HFF-Myc (cell line): ENCODE results near the gene LRRC18.

Experiments
- DNase-seq: peaks from one replicate; pipeline ENCODE4 v3.0.0-alpha.2; 2011; ENCODE audit warnings: low read depth; ENCODE audit errors: extremely low read depth
- H3K4me3 ChIP-seq: replicated peaks from 2 replicates; pipeline ENCODE4 v1.5.1; 2011; ENCODE audit warnings: low read depth, mild to moderate bottlenecking, control low read depth, low read length
- TF ChIP-seq, protein P1 (sequence below): IDR thresholded peaks from 2 replicates; pipeline ENCODE4 v1.5.1; 2012; ENCODE audit warnings: mild to moderate bottlenecking, low read depth, low read length, control low read depth; ENCODE audit errors: missing control alignments

LRRC18 gene

DNA sequence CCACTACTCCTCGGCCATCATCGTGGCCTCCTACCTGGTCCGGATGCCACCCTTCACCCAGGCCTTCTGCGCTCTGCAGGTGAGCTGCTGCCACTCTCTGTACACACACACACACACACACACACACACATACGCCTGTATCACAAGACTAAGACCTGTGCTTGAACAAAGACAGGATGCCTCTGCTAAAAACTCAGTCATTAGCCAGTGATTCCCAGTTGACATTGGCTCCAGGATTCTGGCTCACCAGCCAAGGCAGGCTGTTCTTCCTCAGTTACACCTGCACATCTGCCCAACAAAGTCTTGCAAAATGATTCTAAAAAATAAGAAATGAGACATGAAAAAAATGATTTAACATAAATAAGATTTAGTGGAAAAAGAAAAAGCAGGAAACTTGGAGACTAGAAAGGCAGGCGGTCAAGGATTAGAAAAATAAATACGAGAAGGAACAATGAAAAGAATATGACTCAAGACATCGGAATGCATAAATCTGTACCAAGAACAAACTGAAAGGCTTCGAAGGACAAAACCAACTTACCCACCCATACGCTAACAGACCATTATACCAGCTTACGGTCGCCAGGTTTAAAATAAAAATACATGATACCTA lies 7.4 kb upstream of the LRRC18 start:
- H3K4me3 ChIP-seq, result no peak overlapping the region
- TF ChIP-seq, protein P1, sequence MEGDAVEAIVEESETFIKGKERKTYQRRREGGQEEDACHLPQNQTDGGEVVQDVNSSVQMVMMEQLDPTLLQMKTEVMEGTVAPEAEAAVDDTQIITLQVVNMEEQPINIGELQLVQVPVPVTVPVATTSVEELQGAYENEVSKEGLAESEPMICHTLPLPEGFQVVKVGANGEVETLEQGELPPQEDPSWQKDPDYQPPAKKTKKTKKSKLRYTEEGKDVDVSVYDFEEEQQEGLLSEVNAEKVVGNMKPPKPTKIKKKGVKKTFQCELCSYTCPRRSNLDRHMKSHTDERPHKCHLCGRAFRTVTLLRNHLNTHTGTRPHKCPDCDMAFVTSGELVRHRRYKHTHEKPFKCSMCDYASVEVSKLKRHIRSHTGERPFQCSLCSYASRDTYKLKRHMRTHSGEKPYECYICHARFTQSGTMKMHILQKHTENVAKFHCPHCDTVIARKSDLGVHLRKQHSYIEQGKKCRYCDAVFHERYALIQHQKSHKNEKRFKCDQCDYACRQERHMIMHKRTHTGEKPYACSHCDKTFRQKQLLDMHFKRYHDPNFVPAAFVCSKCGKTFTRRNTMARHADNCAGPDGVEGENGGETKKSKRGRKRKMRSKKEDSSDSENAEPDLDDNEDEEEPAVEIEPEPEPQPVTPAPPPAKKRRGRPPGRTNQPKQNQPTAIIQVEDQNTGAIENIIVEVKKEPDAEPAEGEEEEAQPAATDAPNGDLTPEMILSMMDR, result no peak
- DNase-seq, result no peak

DNA sequence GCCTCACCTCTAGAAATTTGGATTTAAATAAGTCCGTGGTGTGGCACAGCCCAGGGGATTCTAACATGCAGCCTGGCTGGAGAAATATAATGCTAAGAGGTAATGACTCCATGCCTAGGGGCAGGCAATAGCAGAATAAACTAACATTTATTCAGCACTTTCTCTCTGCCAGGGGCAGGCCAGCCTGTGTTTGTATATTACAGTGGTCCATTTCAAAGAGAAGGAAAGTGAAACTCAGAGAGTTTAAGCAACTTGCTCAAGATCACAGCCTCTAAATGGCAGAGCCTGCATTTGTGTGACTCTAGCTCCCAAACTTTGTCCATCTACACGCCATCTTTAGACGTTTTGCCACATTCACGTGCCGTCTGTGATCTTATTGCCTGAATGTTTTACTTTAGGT lies 6.7 kb upstream of the LRRC18 start:
- no peak for DNase-seq
- TF ChIP-seq, protein P1, result no peak
- H3K4me3 ChIP-seq, result no peak overlapping the region

- TF ChIP-seq, protein P1, result no peak
- no peak for DNase-seq
- H3K4me3 ChIP-seq, result no peak overlapping the region
These were observed 5.9 kb upstream of the LRRC18 start for GRCh38 chr10:48945441-48946130.

DNA sequence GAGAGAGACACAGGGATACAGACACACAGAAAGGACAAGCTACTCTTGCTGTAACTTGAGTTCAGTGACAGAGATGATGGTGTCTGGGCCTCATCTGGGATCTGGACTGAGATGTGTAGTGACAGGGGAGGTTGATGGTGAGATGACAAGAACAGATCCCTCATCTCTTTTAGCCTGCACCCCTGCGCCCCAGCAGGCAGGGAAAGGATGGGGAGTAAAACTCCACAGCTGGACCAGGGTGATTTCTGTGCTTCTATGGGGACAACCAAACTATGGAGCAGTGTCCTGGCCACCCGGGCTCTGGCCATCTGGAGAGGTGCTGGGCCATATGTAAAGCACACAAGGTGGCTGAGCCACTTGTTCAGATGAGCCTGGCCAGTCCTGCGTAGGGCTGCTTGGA lies 4.5 kb upstream of the LRRC18 start:
- TF ChIP-seq, protein P1, result no peak
- H3K4me3 ChIP-seq, result no peak overlapping the region
- no peak for DNase-seq

DNA sequence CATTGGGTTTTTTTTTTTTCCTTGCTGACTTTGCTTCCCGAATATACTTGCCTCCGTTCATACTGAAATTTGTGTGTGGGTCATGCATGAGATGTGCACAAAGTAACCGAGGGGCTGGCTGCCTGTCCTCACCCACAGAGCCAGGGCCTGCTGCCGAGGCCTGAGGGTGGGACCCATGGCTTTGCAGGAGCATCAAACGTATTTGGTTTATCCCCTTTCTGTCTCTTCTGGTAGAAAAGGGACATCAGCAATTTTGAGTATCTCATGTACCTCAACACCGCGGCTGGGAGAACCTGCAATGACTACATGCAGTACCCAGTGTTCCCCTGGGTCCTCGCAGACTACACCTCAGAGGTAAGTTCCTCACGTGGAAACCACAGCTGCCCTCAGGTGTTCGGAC lies 3.5 kb upstream of the LRRC18 start:
- TF ChIP-seq, protein P1, result no peak
- H3K4me3 ChIP-seq, result no peak overlapping the region

DNA sequence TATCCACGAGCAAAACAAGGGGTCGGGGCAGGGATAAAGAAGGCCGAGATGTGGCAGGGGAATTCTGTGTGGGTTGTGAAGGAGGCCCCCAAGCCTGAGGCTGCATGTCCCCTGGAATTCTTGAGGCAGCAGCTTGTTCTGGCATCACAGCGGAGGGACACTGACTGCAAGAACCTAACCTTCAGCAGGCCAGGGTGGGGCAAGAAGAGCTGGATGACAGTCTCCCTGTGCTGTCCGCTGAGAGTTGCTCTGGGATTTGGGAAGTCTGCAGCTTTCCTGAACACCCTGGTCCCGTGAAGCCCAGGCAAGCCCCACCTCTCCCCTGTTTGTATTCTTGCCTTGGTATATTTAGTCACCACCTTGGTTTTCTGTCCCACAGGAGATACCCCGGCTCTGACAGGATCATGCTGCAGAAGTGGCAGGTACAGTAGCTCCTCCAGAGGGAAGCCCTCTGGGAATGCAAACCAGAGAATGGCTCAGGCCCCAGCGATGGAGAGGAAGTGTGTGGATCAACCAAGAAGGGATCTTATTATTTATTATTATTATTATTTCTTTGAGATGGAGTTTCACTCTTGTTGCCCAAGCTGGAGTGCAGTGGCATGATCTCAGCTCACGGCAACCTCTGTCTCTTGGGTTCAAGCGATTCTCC lies 1.9 kb upstream of the LRRC18 start:
- TF ChIP-seq, protein P1, result no peak
- H3K4me3 ChIP-seq, result no peak overlapping the region
- no peak for DNase-seq

More for the DNA sequence above, 3.5 kb upstream of the LRRC18 start:
- no peak for DNase-seq
